Measurements from ENCODE around the gene CDK14. TPM values are rescaled to one million over a fixed set of nuclear protein-coding genes. Genes with fewer than 3 reads are reported as not detected.

The CDK14 gene
- total and polyA plus RNA-seq, 2 donors (not counting 3 experiments of a cell fraction or from before 2014, with no cell fraction given): 5.5 to 34.2 TPM

GRCh38 chr7:91128683-91129348 lies 532.7 kb downstream of the CDK14 start:
- Histone ChIP-seq H3K9me1 (replicated peaks; ENCODE audit: control insufficient read depth, extremely low read depth, insufficient read depth, low read length) (no peaks in the 10 kb centered on the region), H3K4me2 (ENCODE audit: insufficient read depth, low read length) (no peak overlapping the region), H3K4me1 (ENCODE audit: control insufficient read depth, extremely low read depth, insufficient read depth, low read length) (no peaks in the 10 kb centered on the region), H3K27me3 (ENCODE audit: control insufficient read depth in 2 of 2, insufficient read depth in 2 of 2, low read length in 2 of 2) (no peaks in the 10 kb centered on the region), H3K36me3 (ENCODE audit: control insufficient read depth in 2 of 2, extremely low read depth in 1 of 2, insufficient read depth in 2 of 2, low read length in 2 of 2) (no peaks in the 10 kb centered on the region), H3K9me3 (replicated peaks; ENCODE audit: control insufficient read depth, insufficient read depth, low read length) (no peaks in the 10 kb centered on the region), H3K27ac (ENCODE audit: insufficient read depth, low read depth, low read length) (no peak overlapping the region), H3K79me2 (ENCODE audit: control insufficient read depth, insufficient read depth, low read length) (no peaks in the 10 kb centered on the region), H4K20me1 (replicated peaks; ENCODE audit: control insufficient read depth, extremely low read depth, insufficient read depth, low read length) (no peaks in the 10 kb centered on the region), H3K4me3 (replicated peaks in 1 of 3; ENCODE audit: insufficient read depth in 1 of 3, low read depth in 1 of 3, low read length in 3 of 3) (no peak overlapping the region), H3K9ac (replicated peaks; ENCODE audit: extremely low read depth, insufficient read depth, low read length) (no peak overlapping the region), H2AFZ (ENCODE audit: low read depth, low read length) (no peak overlapping the region)
- CTCF ChIA-PET: no interaction called here
- BruUV-seq (replicated peaks): no TSS peak
- dilution Hi-C loops (cut with MboI; ENCODE audit: extremely low pct_ligation_motif_present, low sequenced_read_pairs) (no loop called here), intact Hi-C loops (cut with micrococcal nuclease) (no loop called here)
- POLR2A ChIA-PET: no interaction called here
- no peak for TF ChIP-seq CTCF (IDR thresholded peaks at IDR 0.05; ENCODE audit: extremely low read depth in 1 of 2, insufficient read depth in 1 of 2, low read depth in 1 of 2, low read length in 2 of 2)
- TF ChIP-seq POLR2A (IDR thresholded peaks at IDR 0.05; ENCODE audit: low read depth, low read length): no peak
- TF ChIP-seq JUN (IDR thresholded peaks at IDR 0.05; ENCODE audit: borderline replicate concordance, insufficient read depth, insufficient read length, low read depth): no peak
- no peak for TF ChIP-seq FOS (IDR thresholded peaks at IDR 0.05; ENCODE audit: borderline replicate concordance, insufficient read depth, low read length)
- no peak for TF ChIP-seq EZH2 (IDR thresholded peaks at IDR 0.05; ENCODE audit: borderline replicate concordance, low read depth, low read length, severe bottlenecking)
- TF ChIP-seq POLR2AphosphoS5 (IDR thresholded peaks at IDR 0.05; ENCODE audit: insufficient read depth, low read depth, low read length): no peak
- TF ChIP-seq MAX (IDR thresholded peaks at IDR 0.05; ENCODE audit: insufficient read depth, insufficient read length): no peak
- TF ChIP-seq MYC (IDR thresholded peaks at IDR 0.05; ENCODE audit: low read depth, low read length): no peak
- no peak for TF ChIP-seq GATA2 (IDR thresholded peaks at IDR 0.05; ENCODE audit: insufficient read depth, insufficient read length, low read depth, low read length)
- FAIRE-seq (no peak), DNase-seq (ENCODE audit: low read depth, low spot score) (no peak)
